Left lobe of liver (tissue), 2 donors: ENCODE data around the gene ARHGDIB. TPM values are rescaled to one million over a fixed set of nuclear protein-coding genes. Genes with fewer than 3 reads are reported as not detected.

Experiments used
- ATAC-seq: fragments of 200-7000 bp; cut with Tn5 transposase; one replicate; pipeline ENCODE4 v1.9.1; 2020; ENCODE audit warnings: mild to moderate bottlenecking, moderate library complexity
- DNase-seq: peaks from one replicate; pipeline ENCODE4 v3.0.0-alpha.2; 2020; ENCODE audit warnings: low spot score
- total RNA-seq: library from RNA; stranded (reverse); gene quantifications from one replicate; pipeline ENCODE4 v1.2.1, GENCODE V29; 2021
- donor health status: DM: no; HTN: no; CAD: no; lungs with moderate emphysema.
- donor health status: DM: no; HTN: yes; CAD: no.

Gene ARHGDIB
- 22.3 TPM for total RNA-seq

- no peak for DNase-seq
Measured at GRCh38 chr12:14961466-14962152, at the start of gene ARHGDIB. ARHGDIB (minus strand) TSS chr12:14961601; CDS start chr12:14950712, 10,889 bp downstream.

GRCh38 chr12:15011162-15011561 lies 49.8 kb upstream of the ARHGDIB start:
- ATAC-seq (peak; percentile 73), DNase-seq (no peak)

More at GRCh38 chr12:14961466-14962152, at the start of gene ARHGDIB:
- ATAC-seq: peak; percentile 69

GRCh38 chr12:15007551-15007950 lies 46.1 kb upstream of the ARHGDIB start:
- ATAC-seq: no peak
- DNase-seq: no peak

GRCh38 chr12:15005064-15005463 lies 43.7 kb upstream of the ARHGDIB start:
- no peak for ATAC-seq

GRCh38 chr12:15004421-15004820 lies 43.0 kb upstream of the ARHGDIB start:
- DNase-seq: no peak
- ATAC-seq: no peak

More at GRCh38 chr12:15005064-15005463, 43.7 kb upstream of the ARHGDIB start:
- DNase-seq: no peak

- ATAC-seq: peak; percentile 58
- DNase-seq: no peak
Measured at GRCh38 chr12:15001733-15002382, 40.5 kb upstream of the ARHGDIB start.

GRCh38 chr12:15000575-15000974 lies 39.2 kb upstream of the ARHGDIB start:
- no peak for DNase-seq
- ATAC-seq: no peak

- DNase-seq (no peak), ATAC-seq (no peak)
Measured at GRCh38 chr12:14999695-15000365, 38.4 kb upstream of the ARHGDIB start.

- no peak for ATAC-seq
- no peak for DNase-seq
Measured at GRCh38 chr12:14999021-14999694, 37.8 kb upstream of the ARHGDIB start.

- DNase-seq (no peak), ATAC-seq (no peak)
Measured at GRCh38 chr12:14997998-14998397, 36.6 kb upstream of the ARHGDIB start.

- no peak for DNase-seq
- peak; percentile 81 for ATAC-seq
Measured at GRCh38 chr12:14995583-14996425, 34.4 kb upstream of the ARHGDIB start.

- DNase-seq: no peak
- no peak for ATAC-seq
Measured at GRCh38 chr12:14994610-14995009, 33.2 kb upstream of the ARHGDIB start.

GRCh38 chr12:14993537-14994266 lies 32.3 kb upstream of the ARHGDIB start:
- ATAC-seq (no peak), DNase-seq (no peak)

- no peak for ATAC-seq
- no peak for DNase-seq
Measured at GRCh38 chr12:14993117-14993516, 31.7 kb upstream of the ARHGDIB start.

GRCh38 chr12:14992673-14993072 lies 31.3 kb upstream of the ARHGDIB start:
- ATAC-seq: no peak
- no peak for DNase-seq

GRCh38 chr12:14991069-14991468 lies 29.7 kb upstream of the ARHGDIB start:
- DNase-seq: no peak

GRCh38 chr12:14989790-14990189 lies 28.4 kb upstream of the ARHGDIB start:
- no peak for ATAC-seq

More at GRCh38 chr12:14991069-14991468, 29.7 kb upstream of the ARHGDIB start:
- no peak for ATAC-seq

GRCh38 chr12:14988035-14988434 lies 26.6 kb upstream of the ARHGDIB start:
- ATAC-seq (no peak), DNase-seq (no peak)

More at GRCh38 chr12:14989790-14990189, 28.4 kb upstream of the ARHGDIB start:
- DNase-seq: no peak

- DNase-seq: no peak
- ATAC-seq: no peak
Measured at GRCh38 chr12:14986449-14986848, 25.0 kb upstream of the ARHGDIB start.
